ENCODE measurements around the gene RPL3. TPM values are rescaled to one million over a fixed set of nuclear protein-coding genes. Genes with fewer than 3 reads are reported as not detected.
A peak's percentile ranks its signal among the peaks of the same experiment; 100 is the strongest.

The RPL3 gene
- total RNA-seq, 1 experiment from 2014 or later = 3,475 TPM

DNA sequence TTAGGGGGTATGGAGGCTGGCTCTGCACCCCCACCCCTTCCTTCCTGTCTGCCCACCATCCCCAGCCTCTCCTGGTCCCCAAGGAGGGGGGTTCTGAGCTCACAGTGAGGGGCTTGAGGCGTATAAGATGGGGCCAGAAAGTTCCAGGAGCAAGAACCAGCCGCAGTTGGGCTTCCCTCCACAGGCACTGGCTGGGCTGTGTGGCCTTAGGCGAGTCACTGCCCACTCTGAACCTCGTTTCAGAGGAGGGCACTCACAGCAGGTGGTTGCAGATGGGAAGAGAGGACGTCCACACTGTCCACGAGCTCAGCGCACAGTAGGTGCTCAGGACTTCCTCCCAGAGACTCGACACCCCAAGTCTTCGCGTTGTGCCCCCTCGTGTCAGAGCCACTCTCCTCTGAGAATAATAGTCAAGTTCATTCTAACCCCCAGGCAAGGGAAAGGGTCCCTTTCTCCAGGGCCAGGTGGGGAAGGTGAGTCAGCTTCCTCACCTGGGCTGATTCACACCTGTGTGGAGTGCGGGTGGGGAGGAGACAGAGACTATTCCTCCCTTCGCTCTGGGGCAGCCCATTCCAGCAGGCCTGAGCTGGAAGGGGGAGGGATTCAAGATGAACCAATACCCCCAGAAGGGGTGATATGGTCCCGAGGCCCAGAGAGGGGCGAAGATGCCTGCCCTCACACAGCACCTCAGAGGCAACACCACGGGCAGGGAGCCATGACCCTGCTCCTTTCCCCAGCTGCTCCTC, 29.3 kb downstream of the RPL3 start:
- CTCF ChIA-PET = interaction anchor here (0.7 to 1.3 kb wide), 6 partner anchors 10 to 712 kb away, joined by 3 to 4 read pairs (median 4); no protein-coding TSS in a partner anchor
- peak; percentile 78 for DNase-seq (ENCODE audit: unreplicated experiment)
- TF ChIP-seq, protein P1, sequence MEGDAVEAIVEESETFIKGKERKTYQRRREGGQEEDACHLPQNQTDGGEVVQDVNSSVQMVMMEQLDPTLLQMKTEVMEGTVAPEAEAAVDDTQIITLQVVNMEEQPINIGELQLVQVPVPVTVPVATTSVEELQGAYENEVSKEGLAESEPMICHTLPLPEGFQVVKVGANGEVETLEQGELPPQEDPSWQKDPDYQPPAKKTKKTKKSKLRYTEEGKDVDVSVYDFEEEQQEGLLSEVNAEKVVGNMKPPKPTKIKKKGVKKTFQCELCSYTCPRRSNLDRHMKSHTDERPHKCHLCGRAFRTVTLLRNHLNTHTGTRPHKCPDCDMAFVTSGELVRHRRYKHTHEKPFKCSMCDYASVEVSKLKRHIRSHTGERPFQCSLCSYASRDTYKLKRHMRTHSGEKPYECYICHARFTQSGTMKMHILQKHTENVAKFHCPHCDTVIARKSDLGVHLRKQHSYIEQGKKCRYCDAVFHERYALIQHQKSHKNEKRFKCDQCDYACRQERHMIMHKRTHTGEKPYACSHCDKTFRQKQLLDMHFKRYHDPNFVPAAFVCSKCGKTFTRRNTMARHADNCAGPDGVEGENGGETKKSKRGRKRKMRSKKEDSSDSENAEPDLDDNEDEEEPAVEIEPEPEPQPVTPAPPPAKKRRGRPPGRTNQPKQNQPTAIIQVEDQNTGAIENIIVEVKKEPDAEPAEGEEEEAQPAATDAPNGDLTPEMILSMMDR (IDR thresholded peaks at IDR 0.05; ENCODE audit: unreplicated experiment) = no peak
- Mint-ChIP-seq H3K4me3 (ENCODE audit: unreplicated experiment) (no peak overlapping the region), H3K4me1 (ENCODE audit: insufficient read depth, unreplicated experiment) (peaks cover 15% of the 10 kb centered on the region), H3K36me3 (ENCODE audit: insufficient read depth, unreplicated experiment) (no peaks in the 10 kb centered on the region), H3K9me3 (ENCODE audit: unreplicated experiment) (no peaks in the 10 kb centered on the region), H3K27me3 (ENCODE audit: insufficient read depth, unreplicated experiment) (no peaks in the 10 kb centered on the region), H3K27ac (ENCODE audit: low read depth, unreplicated experiment) (peak overlapping the region; percentile 31)
- POLR2A ChIA-PET = interaction anchor here (0.7 kb wide), 2 partner anchors 14 to 52 kb away, joined by 3 to 4 read pairs; no protein-coding TSS in a partner anchor
- intact Hi-C loops (cut with micrococcal nuclease) = loop anchor here (5.0 kb wide), 2 partner anchors 38 to 118 kb away; no protein-coding TSS in a partner anchor
- BruUV-seq (replicated peaks) = no TSS peak

DNA sequence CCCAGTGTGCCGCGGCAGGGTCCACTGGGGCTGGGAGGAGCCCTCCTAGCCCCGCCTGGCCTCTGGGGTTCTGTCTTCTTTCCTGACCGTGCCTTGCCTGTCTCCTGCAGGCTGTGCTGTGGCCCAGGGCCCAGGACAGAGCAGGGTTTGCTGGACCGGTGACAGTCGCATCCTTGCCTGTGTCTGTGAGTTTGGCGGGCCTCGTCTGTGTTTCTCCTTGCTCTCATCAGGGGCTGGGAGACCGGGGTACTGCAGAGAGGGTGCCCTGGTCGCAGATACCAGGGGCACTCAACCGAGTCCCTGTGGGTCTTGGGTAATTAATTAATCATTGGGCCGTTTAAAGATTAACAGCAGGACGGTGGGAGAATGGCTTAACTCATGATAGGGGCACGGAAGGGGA, 29.9 kb downstream of the RPL3 start:
- Mint-ChIP-seq H3K4me3 (ENCODE audit: unreplicated experiment) (no peak overlapping the region), H3K4me1 (ENCODE audit: insufficient read depth, unreplicated experiment) (peaks cover 15% of the 10 kb centered on the region), H3K27ac (ENCODE audit: low read depth, unreplicated experiment) (peak overlapping the region; percentile 31), H3K36me3 (ENCODE audit: insufficient read depth, unreplicated experiment) (no peaks in the 10 kb centered on the region), H3K27me3 (ENCODE audit: insufficient read depth, unreplicated experiment) (no peaks in the 10 kb centered on the region), H3K9me3 (ENCODE audit: unreplicated experiment) (no peaks in the 10 kb centered on the region)
- no TSS peak for BruUV-seq (replicated peaks)
- no peak for DNase-seq (ENCODE audit: unreplicated experiment)
- TF ChIP-seq, protein P1 (IDR thresholded peaks at IDR 0.05; ENCODE audit: unreplicated experiment) = no peak
- ChIA-PET CTCF (interaction anchor here (0.7 to 1.2 kb wide), 3 partner anchors 9 to 713 kb away, joined by 3 to 4 read pairs (median 3); no protein-coding TSS in a partner anchor), POLR2A (no interaction called here)
- intact Hi-C loops (cut with micrococcal nuclease) = no loop called here

DNA sequence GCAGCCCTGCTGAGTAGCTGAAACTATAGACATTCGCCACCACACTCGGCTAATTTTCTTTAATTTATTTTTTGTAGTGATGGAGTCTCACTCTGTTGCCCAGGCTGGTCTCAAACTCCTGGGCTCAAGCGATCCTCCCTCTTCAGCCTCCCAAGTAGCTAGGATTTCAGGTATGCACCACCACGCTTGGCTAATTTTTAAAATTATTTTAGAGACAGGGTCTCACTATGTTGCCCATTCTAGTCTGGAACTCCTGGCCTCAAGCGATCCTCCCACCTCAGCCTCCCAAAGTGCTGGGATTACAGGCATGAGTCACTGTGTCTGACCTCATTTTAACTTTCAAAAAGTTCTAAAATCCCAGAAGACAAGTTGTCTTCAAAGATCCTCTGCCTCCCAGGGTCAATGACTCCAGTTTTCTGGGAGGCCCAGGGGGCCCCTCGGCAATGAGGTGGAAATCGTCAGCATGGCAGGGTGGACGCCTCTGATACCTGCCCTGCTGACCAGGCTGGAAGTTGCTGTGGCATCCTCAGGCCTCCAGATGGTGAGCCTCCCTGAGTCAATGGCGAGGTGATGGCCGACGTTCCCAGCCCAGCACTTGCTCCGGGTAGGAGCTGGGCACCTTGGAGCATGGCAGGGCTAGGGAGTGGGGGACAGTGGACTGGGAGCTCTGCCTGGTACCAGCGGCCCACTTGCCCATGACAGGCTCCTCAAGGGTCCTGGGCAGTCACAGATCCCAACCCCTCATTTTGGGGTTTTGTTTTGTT, 31.1 kb downstream of the RPL3 start:
- H3K9me3 Mint-ChIP-seq (ENCODE audit: unreplicated experiment) = no peaks in the 10 kb centered on the region
- no peaks in the 10 kb centered on the region for H3K36me3 Mint-ChIP-seq (ENCODE audit: insufficient read depth, unreplicated experiment)
- H3K4me3 Mint-ChIP-seq (ENCODE audit: unreplicated experiment) = no peak overlapping the region
- CTCF ChIA-PET = no interaction called here
- intact Hi-C loops (cut with micrococcal nuclease) = no loop called here
- H3K27me3 Mint-ChIP-seq (ENCODE audit: insufficient read depth, unreplicated experiment) = no peaks in the 10 kb centered on the region
- no peak overlapping the region for H3K27ac Mint-ChIP-seq (ENCODE audit: low read depth, unreplicated experiment)
- DNase-seq (ENCODE audit: unreplicated experiment) = no peak
- peaks cover 23% of the 10 kb centered on the region for H3K4me1 Mint-ChIP-seq (ENCODE audit: insufficient read depth, unreplicated experiment)
- POLR2A ChIA-PET = no interaction called here
- TF ChIP-seq, protein P1 (IDR thresholded peaks at IDR 0.05; ENCODE audit: unreplicated experiment) = no peak
- BruUV-seq (replicated peaks) = no TSS peak

DNA sequence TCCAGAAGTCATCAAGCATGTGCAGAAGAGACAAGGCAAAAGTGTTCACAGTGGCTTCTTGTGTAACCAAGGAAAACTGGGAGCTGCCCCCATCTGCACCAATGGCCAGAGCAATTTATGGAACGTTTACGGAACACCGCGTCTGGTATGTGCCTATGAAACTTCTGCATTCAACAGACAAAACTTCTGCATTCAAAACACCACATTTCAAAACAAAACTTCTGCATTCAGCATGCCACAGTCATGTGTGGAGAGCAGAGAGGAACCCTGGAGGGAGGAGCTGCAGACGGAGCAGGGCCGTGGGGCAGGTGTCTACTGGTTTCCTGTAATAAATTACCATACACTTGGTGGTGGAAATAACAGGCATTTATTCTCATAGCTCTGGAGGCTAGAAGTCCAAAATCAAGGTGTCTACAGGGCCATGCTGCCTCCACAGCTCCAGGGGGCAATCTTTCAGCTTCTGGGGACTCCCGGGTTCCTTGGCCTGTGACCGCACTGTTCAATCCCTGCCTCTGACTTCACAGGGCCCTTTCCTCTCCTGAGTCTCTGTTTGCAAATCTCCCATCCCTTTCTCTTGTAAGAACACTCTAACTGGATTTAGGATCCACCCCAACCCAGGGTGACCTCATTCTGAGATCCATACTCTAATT, 32.2 kb downstream of the RPL3 start:
- Mint-ChIP-seq H3K36me3 (ENCODE audit: insufficient read depth, unreplicated experiment) (no peaks in the 10 kb centered on the region), H3K9me3 (ENCODE audit: unreplicated experiment) (no peaks in the 10 kb centered on the region), H3K27ac (ENCODE audit: low read depth, unreplicated experiment) (no peak overlapping the region), H3K4me3 (ENCODE audit: unreplicated experiment) (no peak overlapping the region), H3K27me3 (ENCODE audit: insufficient read depth, unreplicated experiment) (no peaks in the 10 kb centered on the region), H3K4me1 (ENCODE audit: insufficient read depth, unreplicated experiment) (peaks cover 16% of the 10 kb centered on the region)
- no peak for DNase-seq (ENCODE audit: unreplicated experiment)
- CTCF ChIA-PET = no interaction called here
- POLR2A ChIA-PET = interaction anchor here (0.8 kb wide), 1 partner anchor 112 kb away, joined by 3 read pairs; no protein-coding TSS in a partner anchor
- TF ChIP-seq, protein P1 (IDR thresholded peaks at IDR 0.05; ENCODE audit: unreplicated experiment) = no peak
- intact Hi-C loops (cut with micrococcal nuclease) = no loop called here
- no TSS peak for BruUV-seq (replicated peaks)

Measured in MCF 10A (cell line).